Keratinocyte (primary cell): Measurements from ENCODE around the gene PSMC3. TPM values are rescaled to one million over a fixed set of nuclear protein-coding genes. Genes with fewer than 3 reads are reported as not detected.

Source experiments
- DNase-seq: peaks from one replicate; pipeline ENCODE4 v3.0.0-alpha.2; 2011; ENCODE audit warnings: low read depth, missing footprints, low spot score
- FAIRE-seq: peaks from 2 replicates; lab custom pipeline; 2011; peaks lifted over from hg19 to GRCh38; lab: Jason Lieb, UNC
- H2AFZ ChIP-seq: 2 replicates; pipeline ENCODE4 v1.6.0; 2012; ENCODE audit warnings: low read length, control low read depth, inconsistent platforms; ENCODE audit not compliant: control insufficient read depth
- H3K27ac ChIP-seq: 2 replicates; pipeline ENCODE4 v1.5.1; 2011; ENCODE audit warnings: low read length; ENCODE audit not compliant: control insufficient read depth, insufficient read depth
- H3K27me3 ChIP-seq: 3 replicates; pipeline ENCODE4 v1.6.0; 2011; ENCODE audit warnings: low read length; ENCODE audit not compliant: control insufficient read depth, insufficient read depth; ENCODE audit errors: extremely low read depth
- H3K36me3 ChIP-seq, 2 experiments: 2 replicates in 1 of 2; 3 replicates in 1 of 2; pipeline ENCODE4 v1.5.1; 2011; ENCODE audit warnings: low read length in 2 of 2, mild to moderate bottlenecking in 1 of 2; ENCODE audit not compliant: control insufficient read depth in 2 of 2, insufficient read depth in 2 of 2; ENCODE audit errors: extremely low read depth in 1 of 2
- H3K4me1 ChIP-seq: 3 replicates; pipeline ENCODE4 v1.5.1; 2011; ENCODE audit warnings: low read length; ENCODE audit not compliant: control insufficient read depth, insufficient read depth; ENCODE audit errors: extremely low read depth
- H3K4me2 ChIP-seq: 3 replicates; pipeline ENCODE4 v1.6.0; 2011; ENCODE audit warnings: low read depth, low read length; ENCODE audit not compliant: control insufficient read depth, insufficient read depth; ENCODE audit errors: extremely low read depth
- H3K4me3 ChIP-seq, 3 experiments: fragments of 200-600 bp in 1 of 3; sonication (generic) in 1 of 3; 2 replicates in 2 of 3; 3 replicates in 1 of 3; pipeline ENCODE4 v1.5.1; 2011 to 2016; ENCODE audit warnings: low read length in 3 of 3, mild to moderate bottlenecking in 3 of 3, control low read depth in 2 of 3, inconsistent platforms in 1 of 3, low read depth in 1 of 3, mixed read lengths in 1 of 3, mixed run types in 1 of 3, moderate library complexity in 1 of 3; ENCODE audit not compliant: control insufficient read depth in 2 of 3, insufficient read depth in 2 of 3; ENCODE audit errors: extremely low read depth in 1 of 3
- H3K79me2 ChIP-seq: 2 replicates; pipeline ENCODE4 v1.6.0; 2012; ENCODE audit warnings: low read length; ENCODE audit not compliant: control insufficient read depth, insufficient read depth
- H3K9ac ChIP-seq: 3 replicates; pipeline ENCODE4 v1.6.0; 2011; ENCODE audit warnings: low read length; ENCODE audit not compliant: control insufficient read depth, insufficient read depth; ENCODE audit errors: extremely low read depth
- H3K9me1 ChIP-seq: 3 replicates; pipeline ENCODE4 v1.6.0; 2011; ENCODE audit warnings: low read length; ENCODE audit not compliant: control insufficient read depth, insufficient read depth; ENCODE audit errors: extremely low read depth
- H3K9me3 ChIP-seq: 2 replicates; pipeline ENCODE4 v1.5.1; 2012; ENCODE audit warnings: low read depth, low read length; ENCODE audit not compliant: control insufficient read depth
- H4K20me1 ChIP-seq: 3 replicates; pipeline ENCODE4 v1.6.0; 2011; ENCODE audit warnings: low read length; ENCODE audit not compliant: control insufficient read depth, insufficient read depth; ENCODE audit errors: extremely low read depth
- EZH2 ChIP-seq: IDR thresholded peaks from one replicate; pipeline ENCODE4 v1.6.1; 2012; ENCODE audit warnings: inconsistent platforms, mild to moderate bottlenecking, low read length, moderate library complexity
- dilution Hi-C: fragments of 300-500 bp; cut with MboI; formaldehyde crosslinking; loops from one replicate; pipeline ENCODE4 v1.7.0; 2020; ENCODE audit warnings: low sequenced_read_pairs; ENCODE audit not compliant: extremely low pct_ligation_motif_present
- polyA plus RNA-seq, 5 experiments: library from polyadenylated mRNA; depleted of rRNA in 3 of 5; stranded (reverse) in 3 of 5; stranded (forward) in 1 of 5; unstranded in 1 of 5; fragments of >200 nt; gene quantifications; 1 replicate in 1 of 5; 2 replicates in 3 of 5; 3 replicates in 1 of 5; pipeline versions ENCODE4 v1.2.1 to v1.2.3, GENCODE V29; 2011 to 2012; ENCODE audit warnings: missing spikeins in 2 of 5, low read depth in 1 of 5, low replicate concordance in 1 of 5
- TF ChIP-seq, protein P1 (sequence below), 3 experiments: IDR thresholded peaks in 1 of 3; conservative IDR thresholded peaks in 1 of 3; optimal IDR thresholded peaks in 1 of 3; 2 replicates in 2 of 3; 3 replicates in 1 of 3; pipeline versions ENCODE3 to v1.5.1; 2011; ENCODE audit warnings: low read length in 3 of 3, mild to moderate bottlenecking in 3 of 3, moderate library complexity in 2 of 3, control low read depth in 1 of 3, inconsistent platforms in 1 of 3; ENCODE audit not compliant: insufficient read depth in 2 of 3; ENCODE audit errors: extremely low read depth in 1 of 3

Gene PSMC3
- polyA plus RNA-seq, 1 donor (not counting 4 experiments of a cell fraction or from before 2014, with no cell fraction given) = 172 TPM

GRCh38 chr11:47451990-47452389 lies 25.8 kb upstream of the PSMC3 start:
- DNase-seq = no peak
- dilution Hi-C loops = no loop called here
- no peak for FAIRE-seq

GRCh38 chr11:47451436-47451835 lies 25.2 kb upstream of the PSMC3 start:
- H3K36me3 ChIP-seq = peaks cover 0 to 6% of the 10 kb centered on the region in 2 experiments
- DNase-seq (no peak), FAIRE-seq (no peak)
- no peaks in the 10 kb centered on the region for H3K27me3 ChIP-seq
- H3K4me2 ChIP-seq = no peak overlapping the region
- no peaks in the 10 kb centered on the region for H3K79me2 ChIP-seq
- H2AFZ ChIP-seq = no peak overlapping the region
- no peaks in the 10 kb centered on the region for H3K9me1 ChIP-seq
- TF ChIP-seq EZH2 = no peak
- TF ChIP-seq, protein P1, sequence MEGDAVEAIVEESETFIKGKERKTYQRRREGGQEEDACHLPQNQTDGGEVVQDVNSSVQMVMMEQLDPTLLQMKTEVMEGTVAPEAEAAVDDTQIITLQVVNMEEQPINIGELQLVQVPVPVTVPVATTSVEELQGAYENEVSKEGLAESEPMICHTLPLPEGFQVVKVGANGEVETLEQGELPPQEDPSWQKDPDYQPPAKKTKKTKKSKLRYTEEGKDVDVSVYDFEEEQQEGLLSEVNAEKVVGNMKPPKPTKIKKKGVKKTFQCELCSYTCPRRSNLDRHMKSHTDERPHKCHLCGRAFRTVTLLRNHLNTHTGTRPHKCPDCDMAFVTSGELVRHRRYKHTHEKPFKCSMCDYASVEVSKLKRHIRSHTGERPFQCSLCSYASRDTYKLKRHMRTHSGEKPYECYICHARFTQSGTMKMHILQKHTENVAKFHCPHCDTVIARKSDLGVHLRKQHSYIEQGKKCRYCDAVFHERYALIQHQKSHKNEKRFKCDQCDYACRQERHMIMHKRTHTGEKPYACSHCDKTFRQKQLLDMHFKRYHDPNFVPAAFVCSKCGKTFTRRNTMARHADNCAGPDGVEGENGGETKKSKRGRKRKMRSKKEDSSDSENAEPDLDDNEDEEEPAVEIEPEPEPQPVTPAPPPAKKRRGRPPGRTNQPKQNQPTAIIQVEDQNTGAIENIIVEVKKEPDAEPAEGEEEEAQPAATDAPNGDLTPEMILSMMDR (optimal IDR thresholded peaks at IDR 0.05 in 1 of 3, IDR thresholded peaks at IDR 0.05 in 1 of 3, conservative IDR thresholded peaks at IDR 0.05 in 1 of 3; ENCODE audit: extremely low read depth in 1 of 3, insufficient read depth in 2 of 3, low read length in 3 of 3) = no peak
- H3K4me3 ChIP-seq = no peak overlapping the region
- H3K27ac ChIP-seq = no peak overlapping the region
- H3K9ac ChIP-seq = no peak overlapping the region
- H3K9me3 ChIP-seq = no peaks in the 10 kb centered on the region
- dilution Hi-C loops = no loop called here
- H3K4me1 ChIP-seq = no peaks in the 10 kb centered on the region
- H4K20me1 ChIP-seq = no peaks in the 10 kb centered on the region

More at GRCh38 chr11:47451990-47452389, 25.8 kb upstream of the PSMC3 start:
- Histone ChIP-seq H2AFZ (no peak overlapping the region), H3K9me3 (no peaks in the 10 kb centered on the region), H3K4me3 (no peak overlapping the region), H3K4me1 (no peaks in the 10 kb centered on the region), H3K27me3 (no peaks in the 10 kb centered on the region), H3K79me2 (no peaks in the 10 kb centered on the region), H3K9me1 (no peaks in the 10 kb centered on the region), H3K36me3 (peaks cover 0 to 4% of the 10 kb centered on the region in 2 experiments), H4K20me1 (no peaks in the 10 kb centered on the region), H3K9ac (no peak overlapping the region), H3K27ac (no peak overlapping the region), H3K4me2 (no peak overlapping the region)
- TF ChIP-seq, protein P1 (optimal IDR thresholded peaks at IDR 0.05 in 1 of 3, IDR thresholded peaks at IDR 0.05 in 1 of 3, conservative IDR thresholded peaks at IDR 0.05 in 1 of 3; ENCODE audit: extremely low read depth in 1 of 3, insufficient read depth in 2 of 3, low read length in 3 of 3) = no peak
- TF ChIP-seq EZH2 = no peak
